ENCODE measurements around the gene C22orf23. TPM values are rescaled to one million over a fixed set of nuclear protein-coding genes. Genes with fewer than 3 reads are reported as not detected.

The C22orf23 gene
- total and polyA plus RNA-seq, 7 donors: 0.17 to 1.2 (median 0.36) TPM

GRCh38 chr22:37924386-37925065, 28.9 kb downstream of the C22orf23 start:
- no peak for ATAC-seq
- no peak overlapping the region for H3K27ac ChIP-seq
- intact Hi-C loops (cut with DNase I): no loop called here

GRCh38 chr22:37923927-37924326, 29.5 kb downstream of the C22orf23 start:
- H3K27me3 ChIP-seq (ENCODE audit: insufficient read depth in 3 of 3, low read length in 2 of 3): no peaks in the 10 kb centered on the region
- no peaks in the 10 kb centered on the region for H3K4me1 ChIP-seq
- DNase-seq (no peak), ATAC-seq (no peak)
- TF ChIP-seq CTCF (IDR thresholded peaks at IDR 0.05): no peak
- intact Hi-C loops (cut with DNase I): no loop called here
- H3K4me3 ChIP-seq: no peak overlapping the region
- H3K27ac ChIP-seq: no peak overlapping the region
- H3K36me3 ChIP-seq (ENCODE audit: insufficient read depth in 1 of 2, low read depth in 1 of 2): peaks cover 3 to 93% of the 10 kb centered on the region in 2 donors
- H3K9me3 ChIP-seq: no peaks in the 10 kb centered on the region
- WGBS, 3 donors: 89 to 93% (median 92%) methylated on average over 4 of the region's 4 CpGs

More at GRCh38 chr22:37924386-37925065, 28.9 kb downstream of the C22orf23 start:
- no peaks in the 10 kb centered on the region for H3K9me3 ChIP-seq
- 88 to 91% (median 90%) methylated on average over 12 to 18 of the region's 18 CpGs for WGBS, 3 donors
- no peak for DNase-seq
- H3K4me1 ChIP-seq: no peaks in the 10 kb centered on the region
- no peaks in the 10 kb centered on the region for H3K27me3 ChIP-seq (ENCODE audit: insufficient read depth in 3 of 3, low read length in 2 of 3)
- peaks cover 3 to 94% of the 10 kb centered on the region in 2 donors for H3K36me3 ChIP-seq (ENCODE audit: insufficient read depth in 1 of 2, low read depth in 1 of 2)
- no peak for TF ChIP-seq CTCF (IDR thresholded peaks at IDR 0.05)
- no peak overlapping the region for H3K4me3 ChIP-seq

- ATAC-seq (peak in 1 of 4 donors; percentile 28), DNase-seq (no peak)
- H3K4me1 ChIP-seq: no peaks in the 10 kb centered on the region
- H3K4me3 ChIP-seq: no peak overlapping the region
- WGBS, 3 donors: 84 to 90% (median 85%) methylated on average over 8 to 11 of the region's 11 CpGs
- H3K36me3 ChIP-seq (ENCODE audit: insufficient read depth in 1 of 2, low read depth in 1 of 2): peaks cover 0 to 93% of the 10 kb centered on the region in 2 donors
- intact Hi-C loops (cut with DNase I): no loop called here
- no peak overlapping the region for H3K27ac ChIP-seq
- no peaks in the 10 kb centered on the region for H3K9me3 ChIP-seq
- H3K27me3 ChIP-seq (ENCODE audit: insufficient read depth in 3 of 3, low read length in 2 of 3): no peaks in the 10 kb centered on the region
- no peak for TF ChIP-seq CTCF (IDR thresholded peaks at IDR 0.05)
Measured at GRCh38 chr22:37922191-37922590, 31.2 kb downstream of the C22orf23 start.

GRCh38 chr22:37920126-37920525, 33.3 kb downstream of the C22orf23 start:
- ATAC-seq: no peak

More at GRCh38 chr22:37920126-37920525, 33.3 kb downstream of the C22orf23 start:
- intact Hi-C loops (cut with DNase I): no loop called here
- Histone ChIP-seq H3K27me3 (ENCODE audit: insufficient read depth in 3 of 3, low read length in 2 of 3) (no peaks in the 10 kb centered on the region), H3K9me3 (no peaks in the 10 kb centered on the region), H3K36me3 (ENCODE audit: insufficient read depth in 1 of 2, low read depth in 1 of 2) (peaks cover 0 to 93% of the 10 kb centered on the region in 2 donors), H3K4me1 (no peaks in the 10 kb centered on the region), H3K4me3 (no peak overlapping the region), H3K27ac (no peak overlapping the region)
- DNase-seq: peak in 1 of 2 donors; percentile 42
- no peak for TF ChIP-seq CTCF (IDR thresholded peaks at IDR 0.05)
- 80 to 89% (median 83%) methylated on average over 5 of the region's 5 CpGs for WGBS, 3 donors
